ENCODE measurements around the gene TGFB2.

GRCh38 chr1:218355278-218355677 is 10.1 kb downstream of the TGFB2 start:
- TF ChIP-seq CTCF (IDR thresholded peaks at IDR 0.05; ENCODE audit: borderline replicate concordance, extremely low read depth, low read length, poor library complexity, severe bottlenecking) = no peak
- TF ChIP-seq EZH2 (IDR thresholded peaks at IDR 0.05; ENCODE audit: borderline replicate concordance, low read depth, low read length, severe bottlenecking) = no peak

All from DND-41 (cell line).